Measurements from ENCODE around the gene NCAPD2.
"Not testable (repeated sequence)": the region's sequence is repeated elsewhere in the genome, so short reads cannot be mapped to it uniquely, and the experiment has no call there.

The NCAPD2 gene

GRCh38 chr12:6464531-6464930, 29.4 kb upstream of the NCAPD2 start:
- H3K4me3 ChIP-seq (replicated peaks in 1 of 2; ENCODE audit: low read depth in 2 of 2, low read length in 2 of 2), result no peak overlapping the region
- DNase-seq (ENCODE audit: low read depth in 2 of 2), result no peak

GRCh38 chr12:6465467-6466183, 28.3 kb upstream of the NCAPD2 start:
- H3K4me3 ChIP-seq (replicated peaks in 1 of 2; ENCODE audit: low read depth in 2 of 2, low read length in 2 of 2), result no peak overlapping the region
- peak; percentile 96 for TF ChIP-seq CTCF (IDR thresholded peaks at IDR 0.05; ENCODE audit: low read depth, low read length)
- DNase-seq (ENCODE audit: low read depth in 2 of 2), result peak; percentile 86

More at GRCh38 chr12:6464531-6464930, 29.4 kb upstream of the NCAPD2 start:
- TF ChIP-seq CTCF (IDR thresholded peaks at IDR 0.05; ENCODE audit: low read depth, low read length), result no peak

DNA sequence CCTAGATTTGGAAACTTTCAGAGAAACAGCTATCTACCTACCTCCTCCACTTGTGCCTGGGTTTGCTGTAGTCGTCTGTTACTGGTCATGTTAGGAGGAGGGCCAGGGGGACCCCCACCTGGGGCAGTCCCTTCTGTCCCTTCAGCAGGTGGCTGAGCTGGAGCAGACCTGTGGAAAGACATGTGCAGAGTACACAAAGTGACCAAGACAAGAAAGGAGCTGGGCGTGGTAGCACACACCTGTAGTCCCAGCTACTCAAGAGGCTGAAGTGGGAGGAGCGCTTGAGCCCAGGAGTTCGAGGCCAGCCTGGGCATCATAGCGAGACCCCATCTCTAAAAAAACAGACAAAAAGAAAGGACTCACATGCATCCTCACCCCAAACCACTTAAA, 27.7 kb upstream of the NCAPD2 start:
- no peak for TF ChIP-seq CTCF (IDR thresholded peaks at IDR 0.05; ENCODE audit: low read depth, low read length)
- no peak for DNase-seq (ENCODE audit: low read depth in 2 of 2)
- no peak overlapping the region for H3K4me3 ChIP-seq (replicated peaks in 1 of 2; ENCODE audit: low read depth in 2 of 2, low read length in 2 of 2)

DNA sequence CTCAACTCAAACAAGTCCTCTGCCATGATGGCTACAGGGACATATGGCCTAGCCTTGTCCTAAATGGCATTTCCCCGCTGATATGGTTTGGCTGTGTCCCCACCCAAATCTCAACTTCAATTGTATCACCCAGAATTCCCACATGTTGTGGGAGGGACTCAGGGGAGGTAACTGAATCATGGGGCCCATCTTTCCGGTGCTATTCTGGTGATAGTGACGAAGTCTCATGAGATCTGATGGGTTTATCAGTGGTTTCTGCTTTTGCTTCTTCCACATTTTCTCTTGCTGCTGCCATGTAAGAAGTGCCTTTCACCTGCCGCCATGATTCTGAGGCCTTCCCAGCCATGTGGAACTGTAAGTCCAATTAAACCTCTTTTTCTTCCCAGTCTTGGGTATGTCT, 27.2 kb upstream of the NCAPD2 start:
- not testable (repeated sequence) for DNase-seq (ENCODE audit: low read depth in 2 of 2)

GRCh38 chr12:6467571-6468282, 26.2 kb upstream of the NCAPD2 start:
- not testable (repeated sequence) for H3K4me3 ChIP-seq (replicated peaks in 1 of 2; ENCODE audit: low read depth in 2 of 2, low read length in 2 of 2); DNase-seq (ENCODE audit: low read depth in 2 of 2)

More for the DNA sequence above, 27.2 kb upstream of the NCAPD2 start:
- H3K4me3 ChIP-seq (replicated peaks in 1 of 2; ENCODE audit: low read depth in 2 of 2, low read length in 2 of 2), result not testable (repeated sequence)

- no peak overlapping the region for H3K4me3 ChIP-seq (replicated peaks in 1 of 2; ENCODE audit: low read depth in 2 of 2, low read length in 2 of 2)
- no peak for TF ChIP-seq CTCF (IDR thresholded peaks at IDR 0.05; ENCODE audit: low read depth, low read length)
Measured at GRCh38 chr12:6468283-6468575, 25.7 kb upstream of the NCAPD2 start.

DNA sequence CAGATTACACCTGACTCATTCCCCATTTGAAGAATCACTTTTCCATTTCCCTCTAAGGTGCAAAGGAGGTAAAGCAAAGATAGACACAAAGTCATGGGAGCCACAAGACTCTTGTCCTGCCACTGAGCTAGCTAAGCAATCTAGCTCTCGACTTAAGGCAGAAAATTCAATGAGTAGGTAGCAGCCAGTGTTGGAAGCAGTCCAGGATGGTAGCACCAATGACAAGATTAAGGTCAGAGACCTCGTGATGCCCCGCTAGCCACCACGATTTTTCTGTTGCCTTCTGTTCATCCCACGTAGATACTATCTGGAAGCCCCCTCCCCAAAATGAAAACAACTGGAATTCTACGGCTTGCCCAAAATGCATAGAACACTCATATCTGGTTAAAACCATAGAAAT, 24.8 kb upstream of the NCAPD2 start:
- no peak for TF ChIP-seq CTCF (IDR thresholded peaks at IDR 0.05; ENCODE audit: low read depth, low read length)
- H3K4me3 ChIP-seq (replicated peaks in 1 of 2; ENCODE audit: low read depth in 2 of 2, low read length in 2 of 2), result peak overlapping the region in 1 of 2 donors; percentile 92
- no peak for DNase-seq (ENCODE audit: low read depth in 2 of 2)

More at GRCh38 chr12:6468283-6468575, 25.7 kb upstream of the NCAPD2 start:
- peak; percentile 22 to 39 for DNase-seq (ENCODE audit: low read depth in 2 of 2)
